Peyer's patch (tissue), 4 donors: ENCODE measurements around the gene TNS3. TPM values are rescaled to one million over a fixed set of nuclear protein-coding genes. Genes with fewer than 3 reads are reported as not detected.

Experiments
- DNase-seq, 3 donors: peaks; one replicate each; pipeline ENCODE4 v3.0.0-alpha.2; 2017 to 2019
- H3K27ac ChIP-seq, 4 donors: fragments of 200-600 bp; sonication (generic); one replicate each; pipeline ENCODE4 v1.5.1; 2016 to 2019
- H3K27me3 ChIP-seq, 2 donors: fragments of 200-600 bp; sonication (generic); one replicate each; pipeline ENCODE4 v1.5.1; 2019
- H3K36me3 ChIP-seq, 3 donors: fragments of 200-600 bp; sonication (generic); one replicate each; pipeline ENCODE4 v1.5.1; 2016 to 2019
- H3K4me1 ChIP-seq, 4 donors: fragments of 200-600 bp; sonication (generic); one replicate each; pipeline ENCODE4 v1.5.1; 2016 to 2019
- H3K4me3 ChIP-seq, 4 donors: fragments of 200-600 bp; sonication (generic); 1 replicate in 3 of 4; 2 replicates in 1 of 4; pipeline ENCODE4 v1.5.1; 2016 to 2019; ENCODE audit warnings: mild to moderate bottlenecking in 1 of 4
- H3K9me3 ChIP-seq, 4 donors: fragments of 200-600 bp; sonication (generic); one replicate each; pipeline ENCODE4 v1.5.1; 2016 to 2019; ENCODE audit warnings: mild to moderate bottlenecking in 1 of 4
- POLR2A ChIP-seq, 2 donors: fragments of 450-650 bp; IDR thresholded peaks; one replicate each; pipeline ENCODE4 v1.5.1; 2017; ENCODE audit warnings: antibody characterized with exemption in 2 of 2, mild to moderate bottlenecking in 2 of 2, moderate library complexity in 2 of 2
- total RNA-seq, 4 donors: library from RNA; depleted of rRNA; stranded (reverse); fragments of >200 nt; gene quantifications; one replicate each; pipeline ENCODE4 v1.1.0, GENCODE V29; 2016
- TF ChIP-seq, protein P1 (sequence below), 6 experiments: fragments of 450-650 bp in 4 of 6; fragments of 200-600 bp in 2 of 6; sonication (generic) in 1 of 6; IDR thresholded peaks; one replicate each; pipeline ENCODE4 v1.5.1; 2017 to 2019; ENCODE audit warnings: antibody characterized with exemption in 6 of 6, mild to moderate bottlenecking in 3 of 6, moderate library complexity in 1 of 6

TNS3 gene
- total RNA-seq, 4 donors from 2014 or later, result 79.5 to 157 (median 112) TPM

DNA sequence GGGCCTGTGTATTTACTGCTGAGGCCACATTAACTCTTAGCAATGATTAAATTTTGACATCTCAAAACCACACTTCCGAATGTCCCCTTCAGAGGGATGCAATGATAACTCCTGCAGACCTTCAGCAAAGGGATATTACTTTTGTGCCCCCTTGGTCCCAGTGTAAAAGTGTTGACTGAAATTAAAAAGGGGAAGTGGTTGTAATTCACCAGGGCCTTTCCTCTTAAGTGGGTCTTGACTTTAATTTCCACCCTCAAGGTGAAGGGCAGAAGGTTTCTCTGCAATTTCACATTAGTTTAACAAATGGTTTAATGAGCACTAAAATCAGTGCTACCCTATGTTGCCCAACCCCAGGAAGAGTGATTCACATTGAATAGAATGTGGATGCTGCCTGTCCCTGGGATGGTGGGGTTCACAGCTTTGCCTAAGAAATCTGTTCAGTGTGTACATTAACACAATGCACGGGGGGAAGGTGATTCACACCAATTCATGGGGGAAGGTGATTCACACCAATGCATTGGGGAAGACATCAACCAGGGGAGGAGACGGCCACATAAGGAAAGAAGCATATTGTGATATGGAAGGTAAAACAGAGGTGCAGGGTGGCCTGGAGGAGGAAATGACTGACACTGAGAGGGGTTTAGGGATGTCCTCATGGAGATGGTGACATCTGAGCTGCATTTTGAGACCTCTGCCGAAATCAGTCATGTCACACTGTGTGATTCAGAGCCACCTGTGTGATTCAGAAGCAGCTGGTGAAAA, 19.4 kb upstream of the TNS3 start:
- Histone ChIP-seq H3K36me3 (no peaks in the 10 kb centered on the region), H3K27me3 (no peaks in the 10 kb centered on the region), H3K27ac (peak overlapping the region in 1 of 4 donors; percentile 74), H3K9me3 (peaks cover 0 to 21% (median 7%) of the 10 kb centered on the region in 4 donors), H3K4me1 (peaks cover 0 to 28% (median 8%) of the 10 kb centered on the region in 4 donors), H3K4me3 (no peak overlapping the region)
- TF ChIP-seq POLR2A (IDR thresholded peaks at IDR 0.05), result no peak
- TF ChIP-seq, protein P1, sequence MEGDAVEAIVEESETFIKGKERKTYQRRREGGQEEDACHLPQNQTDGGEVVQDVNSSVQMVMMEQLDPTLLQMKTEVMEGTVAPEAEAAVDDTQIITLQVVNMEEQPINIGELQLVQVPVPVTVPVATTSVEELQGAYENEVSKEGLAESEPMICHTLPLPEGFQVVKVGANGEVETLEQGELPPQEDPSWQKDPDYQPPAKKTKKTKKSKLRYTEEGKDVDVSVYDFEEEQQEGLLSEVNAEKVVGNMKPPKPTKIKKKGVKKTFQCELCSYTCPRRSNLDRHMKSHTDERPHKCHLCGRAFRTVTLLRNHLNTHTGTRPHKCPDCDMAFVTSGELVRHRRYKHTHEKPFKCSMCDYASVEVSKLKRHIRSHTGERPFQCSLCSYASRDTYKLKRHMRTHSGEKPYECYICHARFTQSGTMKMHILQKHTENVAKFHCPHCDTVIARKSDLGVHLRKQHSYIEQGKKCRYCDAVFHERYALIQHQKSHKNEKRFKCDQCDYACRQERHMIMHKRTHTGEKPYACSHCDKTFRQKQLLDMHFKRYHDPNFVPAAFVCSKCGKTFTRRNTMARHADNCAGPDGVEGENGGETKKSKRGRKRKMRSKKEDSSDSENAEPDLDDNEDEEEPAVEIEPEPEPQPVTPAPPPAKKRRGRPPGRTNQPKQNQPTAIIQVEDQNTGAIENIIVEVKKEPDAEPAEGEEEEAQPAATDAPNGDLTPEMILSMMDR (IDR thresholded peaks at IDR 0.05), result no peak
- DNase-seq, result no peak

DNA sequence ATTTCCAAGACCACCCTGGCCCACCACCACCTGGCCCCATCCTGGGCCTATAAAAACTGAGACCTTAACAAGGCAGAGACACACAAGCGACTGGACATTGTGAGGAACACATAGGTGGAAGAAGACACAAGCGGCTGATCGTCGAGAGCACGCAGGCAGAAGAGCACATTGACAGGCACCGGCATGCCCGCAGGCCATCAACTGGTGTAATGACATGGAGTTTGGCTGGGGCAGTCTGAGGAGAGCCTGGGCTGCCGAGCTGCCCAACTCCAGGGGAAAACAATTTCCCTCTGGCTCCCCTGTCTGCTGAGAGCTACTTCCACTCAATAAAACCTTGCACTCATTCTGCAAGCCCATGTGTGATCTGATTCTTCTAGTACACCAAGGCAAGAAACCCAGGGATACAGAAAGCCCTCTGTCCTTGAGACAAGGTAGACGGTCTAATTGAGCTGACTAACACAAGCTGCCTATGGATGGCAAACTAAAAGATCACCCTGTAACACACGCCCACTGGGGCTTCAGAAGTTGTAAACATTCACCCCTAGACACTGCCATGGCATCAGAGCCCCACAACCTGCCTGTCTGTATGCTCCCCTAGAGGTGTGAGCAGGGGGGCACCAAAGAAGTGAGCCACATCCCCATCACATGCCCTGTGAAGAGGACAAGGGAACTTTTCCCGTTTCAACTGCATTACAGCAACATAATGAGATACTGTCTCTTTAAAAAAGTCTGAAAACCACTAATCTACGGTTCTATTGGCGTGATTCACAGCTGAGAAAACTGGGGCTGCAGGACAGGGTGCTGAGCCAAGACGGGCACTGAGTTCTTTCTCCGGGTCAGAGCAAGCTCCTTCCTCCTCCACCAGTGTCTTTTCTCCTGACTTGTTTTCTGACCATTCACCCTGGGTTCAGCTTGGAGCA, 18.5 kb upstream of the TNS3 start:
- H3K36me3 ChIP-seq, result no peaks in the 10 kb centered on the region
- H3K4me1 ChIP-seq, result peaks cover 0 to 26% (median 8%) of the 10 kb centered on the region in 4 donors
- TF ChIP-seq, protein P1 (IDR thresholded peaks at IDR 0.05), result no peak
- TF ChIP-seq POLR2A (IDR thresholded peaks at IDR 0.05), result no peak
- H3K9me3 ChIP-seq, result peaks cover 0 to 21% (median 7%) of the 10 kb centered on the region in 4 donors
- DNase-seq, result peak in 1 of 3 donors; percentile 39
- peak overlapping the region in 1 of 4 donors; percentile 74 for H3K27ac ChIP-seq
- no peak overlapping the region for H3K4me3 ChIP-seq
- no peaks in the 10 kb centered on the region for H3K27me3 ChIP-seq

DNA sequence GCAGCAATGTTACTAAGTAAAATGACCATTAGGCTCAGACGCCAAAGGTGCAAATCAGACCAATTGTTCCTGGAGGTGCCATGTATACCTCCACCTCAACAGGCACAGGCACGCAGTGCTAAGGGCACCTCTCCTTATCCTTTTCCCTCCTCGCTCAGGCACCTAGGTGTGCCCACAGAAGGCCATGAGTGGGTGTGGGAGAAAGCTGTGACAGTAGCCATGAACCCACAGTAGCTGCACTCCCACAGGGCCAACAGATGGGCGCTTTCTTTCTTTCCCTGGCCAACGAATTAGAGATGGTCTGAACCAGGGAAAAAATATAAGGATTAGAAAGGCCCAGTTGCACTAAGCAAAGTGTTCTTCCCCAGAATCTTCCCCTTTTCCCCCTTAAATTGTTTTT, 15.5 kb upstream of the TNS3 start:
- H3K4me3 ChIP-seq, result no peak overlapping the region
- no peak for DNase-seq
- H3K36me3 ChIP-seq, result no peaks in the 10 kb centered on the region
- peaks cover 0 to 21% (median 7%) of the 10 kb centered on the region in 4 donors for H3K9me3 ChIP-seq
- no peak overlapping the region for H3K27ac ChIP-seq
- TF ChIP-seq, protein P1 (IDR thresholded peaks at IDR 0.05), result no peak
- no peak for TF ChIP-seq POLR2A (IDR thresholded peaks at IDR 0.05)
- H3K4me1 ChIP-seq, result peaks cover 0 to 15% (median 8%) of the 10 kb centered on the region in 4 donors
- H3K27me3 ChIP-seq, result no peaks in the 10 kb centered on the region

DNA sequence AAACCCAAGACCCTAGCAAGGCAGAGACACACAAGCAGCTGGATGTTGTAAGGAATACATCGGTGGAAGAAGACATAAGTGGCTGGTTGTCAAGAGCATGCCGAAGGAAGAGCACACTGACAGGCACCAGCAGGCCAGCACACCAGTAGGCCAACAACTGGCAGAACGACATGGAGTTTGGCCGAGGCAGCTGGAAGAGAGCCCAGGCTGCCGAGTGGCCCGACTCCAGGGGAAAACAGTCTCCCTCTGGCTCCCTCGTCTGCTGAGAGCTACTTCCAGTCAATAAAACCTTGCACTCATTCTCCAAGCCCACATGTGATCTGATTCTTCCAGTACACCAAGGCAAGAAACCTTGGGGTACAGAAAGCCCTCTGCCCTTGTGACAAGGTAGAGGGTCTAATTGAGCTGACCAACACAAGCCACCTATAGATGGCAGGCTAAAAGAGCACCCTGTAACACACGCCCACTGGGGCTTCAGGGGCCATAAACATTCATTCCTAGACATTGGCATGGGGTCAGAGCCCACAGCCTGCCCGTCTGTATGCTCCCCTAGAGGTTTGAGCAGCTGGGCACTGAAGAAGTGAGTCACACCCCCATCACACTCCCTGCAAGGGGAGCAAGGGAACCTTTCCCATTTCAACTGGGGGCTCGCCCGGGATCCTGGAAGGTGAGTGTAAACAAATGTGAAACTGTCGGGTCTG, 14.7 kb upstream of the TNS3 start:
- no peaks in the 10 kb centered on the region for H3K36me3 ChIP-seq
- H3K4me1 ChIP-seq, result peaks cover 0 to 15% (median 6%) of the 10 kb centered on the region in 4 donors
- TF ChIP-seq POLR2A (IDR thresholded peaks at IDR 0.05), result no peak
- TF ChIP-seq, protein P1 (IDR thresholded peaks at IDR 0.05), result no peak
- no peaks in the 10 kb centered on the region for H3K27me3 ChIP-seq
- no peak overlapping the region for H3K27ac ChIP-seq
- no peak for DNase-seq
- peaks cover 0 to 21% (median 7%) of the 10 kb centered on the region in 4 donors for H3K9me3 ChIP-seq
- no peak overlapping the region for H3K4me3 ChIP-seq

DNA sequence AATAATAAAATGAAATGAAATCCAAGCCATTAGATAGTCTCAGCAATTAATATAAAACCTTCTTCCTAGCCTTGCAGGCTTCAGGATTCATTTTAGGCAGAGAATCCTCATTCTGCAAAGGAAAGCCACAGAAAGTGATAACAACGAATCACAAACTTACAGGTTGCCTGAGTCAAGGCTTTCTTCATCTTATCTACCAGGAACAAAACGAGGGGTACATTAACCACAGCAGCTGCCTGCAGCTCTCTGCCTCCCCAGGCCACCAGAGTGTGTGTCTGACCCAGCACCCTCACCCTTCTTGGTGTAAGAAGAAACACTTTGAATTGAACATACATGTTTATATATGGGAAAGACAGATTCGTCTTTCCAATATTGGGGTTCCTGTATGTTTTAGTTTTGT, 12.5 kb upstream of the TNS3 start:
- Histone ChIP-seq H3K27me3 (no peaks in the 10 kb centered on the region), H3K36me3 (no peaks in the 10 kb centered on the region), H3K4me1 (no peaks in the 10 kb centered on the region), H3K4me3 (no peak overlapping the region), H3K27ac (no peak overlapping the region), H3K9me3 (peaks cover 0 to 21% (median 7%) of the 10 kb centered on the region in 4 donors)
- DNase-seq, result no peak
- TF ChIP-seq POLR2A (IDR thresholded peaks at IDR 0.05), result no peak
- TF ChIP-seq, protein P1 (IDR thresholded peaks at IDR 0.05), result no peak
